ENCODE results near the gene VRK1. TPM values are rescaled to one million over a fixed set of nuclear protein-coding genes. Genes with fewer than 3 reads are reported as not detected.
A peak's percentile ranks its signal among the peaks of the same experiment; 100 is the strongest.

The VRK1 gene
- total RNA-seq, 1 donor from 2014 or later = 76.7 TPM

DNA sequence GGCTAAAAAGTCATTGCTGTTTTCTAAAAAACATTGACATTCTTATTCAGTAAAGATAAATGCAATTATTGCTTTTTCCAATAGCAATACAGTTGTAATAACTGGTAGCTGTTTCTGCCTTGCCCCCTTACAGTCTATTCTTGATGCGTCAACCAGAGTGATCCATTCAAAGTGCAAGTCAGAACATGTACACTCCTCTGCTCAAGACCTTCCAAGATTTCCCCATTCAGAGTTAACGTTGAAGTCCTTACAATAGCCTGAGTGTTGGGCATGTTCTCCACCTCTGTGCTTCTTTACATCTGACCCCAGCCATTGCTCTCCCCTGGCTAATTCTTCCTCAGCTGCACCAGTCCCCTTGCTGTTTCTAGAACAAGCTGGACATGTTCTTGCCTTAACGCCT is 24.3 kb downstream of the VRK1 start:
- intact Hi-C loops (cut with micrococcal nuclease) = no loop called here
- H3K27ac Mint-ChIP-seq = no peak overlapping the region
- H3K4me1 Mint-ChIP-seq = peaks cover 11% of the 10 kb centered on the region
- no peaks in the 10 kb centered on the region for H3K27me3 Mint-ChIP-seq
- peaks cover 18% of the 10 kb centered on the region for H3K36me3 Mint-ChIP-seq (ENCODE audit: low read depth)
- no peak for DNase-seq
- no peaks in the 10 kb centered on the region for H3K9me3 Mint-ChIP-seq
- no peak overlapping the region for H3K4me3 Mint-ChIP-seq

DNA sequence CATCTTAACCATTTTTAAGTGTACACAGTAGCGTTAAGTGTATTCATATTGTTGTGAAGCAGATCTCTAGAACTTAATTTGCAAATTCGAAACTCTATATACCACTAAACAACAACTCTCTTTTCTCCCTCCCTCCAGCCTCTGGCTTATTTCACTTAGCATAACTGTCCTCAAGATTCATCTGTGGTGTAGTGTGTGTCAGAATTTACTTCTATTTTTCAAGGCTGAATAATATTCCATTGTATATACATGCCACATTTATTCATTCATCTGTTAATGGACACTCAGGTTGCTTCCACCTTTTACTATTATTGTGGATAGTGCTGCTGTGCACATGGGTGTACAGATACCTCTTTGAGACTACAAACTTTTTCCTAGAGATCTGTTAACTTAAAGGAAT is 26.5 kb downstream of the VRK1 start:
- DNase-seq = no peak
- intact Hi-C loops (cut with micrococcal nuclease) = no loop called here
- peaks cover 30% of the 10 kb centered on the region for H3K36me3 Mint-ChIP-seq (ENCODE audit: low read depth)
- peaks cover 5% of the 10 kb centered on the region for H3K9me3 Mint-ChIP-seq
- no peak overlapping the region for H3K4me3 Mint-ChIP-seq
- H3K27ac Mint-ChIP-seq = no peak overlapping the region
- H3K27me3 Mint-ChIP-seq = no peaks in the 10 kb centered on the region
- peaks cover 12% of the 10 kb centered on the region for H3K4me1 Mint-ChIP-seq

GRCh38 chr14:96824283-96824682 is 27.1 kb downstream of the VRK1 start:
- H3K27me3 Mint-ChIP-seq = no peaks in the 10 kb centered on the region
- intact Hi-C loops (cut with micrococcal nuclease) = no loop called here
- H3K36me3 Mint-ChIP-seq (ENCODE audit: low read depth) = peaks cover 33% of the 10 kb centered on the region
- H3K4me1 Mint-ChIP-seq = peaks cover 12% of the 10 kb centered on the region
- H3K9me3 Mint-ChIP-seq = peaks cover 8% of the 10 kb centered on the region
- no peak overlapping the region for H3K27ac Mint-ChIP-seq
- DNase-seq = no peak
- no peak overlapping the region for H3K4me3 Mint-ChIP-seq

- Mint-ChIP-seq H3K36me3 (ENCODE audit: low read depth) (peaks cover 37% of the 10 kb centered on the region), H3K27me3 (no peaks in the 10 kb centered on the region)
These were observed 29.6 kb downstream of the VRK1 start for GRCh38 chr14:96826818-96827217.

GRCh38 chr14:96827290-96827689 is 30.1 kb downstream of the VRK1 start:
- H3K9me3 Mint-ChIP-seq = peaks cover 16% of the 10 kb centered on the region
- peaks cover 19% of the 10 kb centered on the region for H3K4me1 Mint-ChIP-seq
- H3K36me3 Mint-ChIP-seq (ENCODE audit: low read depth) = peaks cover 38% of the 10 kb centered on the region
- intact Hi-C loops (cut with micrococcal nuclease) = no loop called here
- no peak for DNase-seq
- no peak overlapping the region for H3K27ac Mint-ChIP-seq
- no peak overlapping the region for H3K4me3 Mint-ChIP-seq
- H3K27me3 Mint-ChIP-seq = no peaks in the 10 kb centered on the region

More at GRCh38 chr14:96826818-96827217, 29.6 kb downstream of the VRK1 start:
- H3K27ac Mint-ChIP-seq = no peak overlapping the region
- H3K4me1 Mint-ChIP-seq = peaks cover 19% of the 10 kb centered on the region
- no peak for DNase-seq
- intact Hi-C loops (cut with micrococcal nuclease) = no loop called here
- H3K4me3 Mint-ChIP-seq = no peak overlapping the region
- peaks cover 16% of the 10 kb centered on the region for H3K9me3 Mint-ChIP-seq

DNA sequence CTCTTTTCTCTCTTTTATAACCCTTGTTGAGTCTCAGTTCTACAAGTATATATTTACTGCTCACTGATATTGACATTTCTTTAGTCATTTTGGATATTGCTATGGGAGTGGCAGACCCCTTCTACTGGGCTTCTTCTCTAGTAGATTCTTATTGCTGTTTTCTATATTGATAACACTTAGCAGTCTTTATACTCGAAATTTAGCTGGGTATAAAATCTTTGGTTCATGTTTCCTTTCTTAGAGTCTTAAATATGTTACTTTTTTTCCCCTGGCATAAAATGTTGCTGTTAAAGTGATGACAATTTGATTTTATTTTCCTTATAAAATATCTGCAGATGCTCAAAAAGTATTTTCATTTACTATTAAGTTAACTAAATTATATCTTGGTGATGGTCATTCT is 32.6 kb downstream of the VRK1 start:
- H3K9me3 Mint-ChIP-seq = peaks cover 16% of the 10 kb centered on the region
- peaks cover 32% of the 10 kb centered on the region for H3K36me3 Mint-ChIP-seq (ENCODE audit: low read depth)
- intact Hi-C loops (cut with micrococcal nuclease) = no loop called here
- H3K4me1 Mint-ChIP-seq = peaks cover 17% of the 10 kb centered on the region
- DNase-seq = no peak
- no peak overlapping the region for H3K4me3 Mint-ChIP-seq
- H3K27me3 Mint-ChIP-seq = no peaks in the 10 kb centered on the region
- no peak overlapping the region for H3K27ac Mint-ChIP-seq

DNA sequence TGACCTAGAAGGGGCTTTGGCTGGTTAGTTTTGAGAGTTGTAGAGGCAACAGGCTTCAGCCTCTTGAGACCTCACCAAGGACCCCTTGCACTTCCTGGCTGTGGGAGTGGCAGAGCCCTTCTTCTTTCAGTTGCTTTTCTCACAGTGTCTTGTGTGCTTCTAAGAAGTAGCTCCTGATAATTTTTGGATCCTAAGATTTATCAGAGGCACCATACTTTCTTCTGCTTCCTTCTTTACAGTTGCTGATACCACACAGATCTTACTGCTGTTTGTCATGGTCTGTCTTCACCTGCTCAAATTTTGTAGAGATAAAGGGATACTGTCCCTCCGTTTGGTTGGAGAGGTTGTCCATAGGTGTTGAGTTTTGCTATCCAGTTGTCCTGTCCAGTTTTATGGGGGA is 33.8 kb downstream of the VRK1 start:
- no peak overlapping the region for H3K27ac Mint-ChIP-seq
- H3K27me3 Mint-ChIP-seq = no peaks in the 10 kb centered on the region
- intact Hi-C loops (cut with micrococcal nuclease) = no loop called here
- H3K4me1 Mint-ChIP-seq = peaks cover 10% of the 10 kb centered on the region
- DNase-seq = no peak
- no peak overlapping the region for H3K4me3 Mint-ChIP-seq
- H3K36me3 Mint-ChIP-seq (ENCODE audit: low read depth) = peaks cover 40% of the 10 kb centered on the region
- H3K9me3 Mint-ChIP-seq = peaks cover 16% of the 10 kb centered on the region

- no peak for DNase-seq
- no peaks in the 10 kb centered on the region for H3K27me3 Mint-ChIP-seq
- no peak overlapping the region for H3K27ac Mint-ChIP-seq
- intact Hi-C loops (cut with micrococcal nuclease) = no loop called here
- peaks cover 46% of the 10 kb centered on the region for H3K36me3 Mint-ChIP-seq (ENCODE audit: low read depth)
- H3K9me3 Mint-ChIP-seq = peaks cover 16% of the 10 kb centered on the region
- H3K4me3 Mint-ChIP-seq = no peak overlapping the region
- H3K4me1 Mint-ChIP-seq = peaks cover 8% of the 10 kb centered on the region
These were observed 35.2 kb downstream of the VRK1 start for GRCh38 chr14:96832351-96832750.

- no peak for DNase-seq
- H3K36me3 Mint-ChIP-seq (ENCODE audit: low read depth) = peaks cover 40% of the 10 kb centered on the region
These were observed 41.3 kb downstream of the VRK1 start for GRCh38 chr14:96838449-96838848.

GRCh38 chr14:96839251-96839650 is 42.1 kb downstream of the VRK1 start:
- intact Hi-C loops (cut with micrococcal nuclease) = no loop called here
- H3K4me3 Mint-ChIP-seq = no peak overlapping the region
- no peaks in the 10 kb centered on the region for H3K9me3 Mint-ChIP-seq
- H3K27ac Mint-ChIP-seq = no peak overlapping the region
- peaks cover 1% of the 10 kb centered on the region for H3K4me1 Mint-ChIP-seq
- peaks cover 38% of the 10 kb centered on the region for H3K36me3 Mint-ChIP-seq (ENCODE audit: low read depth)
- no peak for DNase-seq
- no peaks in the 10 kb centered on the region for H3K27me3 Mint-ChIP-seq

More at GRCh38 chr14:96838449-96838848, 41.3 kb downstream of the VRK1 start:
- Mint-ChIP-seq H3K4me3 (no peak overlapping the region), H3K4me1 (peaks cover 1% of the 10 kb centered on the region), H3K9me3 (no peaks in the 10 kb centered on the region), H3K27ac (no peak overlapping the region), H3K27me3 (no peaks in the 10 kb centered on the region)
- intact Hi-C loops (cut with micrococcal nuclease) = no loop called here

DNA sequence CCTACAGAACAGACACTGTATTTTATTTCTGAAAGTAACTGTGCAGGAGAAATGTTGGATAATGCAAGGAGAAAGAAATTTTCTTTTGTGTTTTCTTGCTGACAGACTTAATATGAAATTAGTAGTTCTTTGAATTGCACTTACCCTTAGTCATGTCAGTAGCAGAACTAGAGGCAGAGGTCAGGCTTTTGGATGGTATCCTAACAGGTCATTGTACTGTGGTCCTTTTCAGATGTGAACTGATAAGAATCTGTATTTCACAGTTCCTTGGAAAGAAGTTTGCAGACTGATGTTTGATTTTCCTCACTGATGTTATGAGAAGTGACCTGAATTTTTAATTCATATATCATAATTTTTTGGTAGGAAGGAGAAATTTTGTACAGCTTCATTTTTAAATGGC is 46.0 kb downstream of the VRK1 start:
- intact Hi-C loops (cut with micrococcal nuclease) = no loop called here

DNA sequence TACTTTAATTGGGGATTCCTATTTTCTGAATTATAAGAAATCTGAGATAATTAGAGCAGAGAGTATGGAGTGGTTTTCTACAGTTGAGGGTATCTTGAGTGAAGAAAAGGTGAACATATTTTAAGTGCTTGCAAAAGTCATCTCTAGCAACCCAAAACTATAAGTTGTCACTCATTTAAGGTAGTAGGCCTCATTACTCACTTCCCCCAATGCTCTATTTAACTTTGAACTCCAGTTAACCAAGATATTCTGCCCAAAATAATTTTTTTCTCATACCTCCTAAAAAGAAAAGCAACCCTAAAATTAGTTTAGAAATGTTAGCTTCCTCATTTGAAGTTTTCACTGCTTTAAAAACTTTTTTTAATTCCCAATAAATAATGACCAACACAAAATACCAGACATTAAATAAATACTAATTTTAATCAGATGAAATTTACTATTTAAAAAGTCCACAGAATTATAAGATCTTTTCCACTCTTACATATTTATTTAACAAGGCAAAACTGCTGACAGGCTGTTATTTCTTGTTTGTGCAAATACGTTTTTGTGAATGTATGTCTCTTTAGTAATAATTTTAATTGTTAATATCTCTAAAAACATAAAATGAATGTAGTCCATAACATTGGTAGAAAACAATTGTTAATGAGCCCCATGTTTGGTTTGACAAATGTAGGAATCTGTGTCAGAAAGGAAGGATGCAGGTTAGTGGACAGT is 47.8 kb downstream of the VRK1 start:
- H3K27me3 Mint-ChIP-seq = no peaks in the 10 kb centered on the region
- no peaks in the 10 kb centered on the region for H3K9me3 Mint-ChIP-seq
- no peak for DNase-seq
- no peak overlapping the region for H3K27ac Mint-ChIP-seq
- H3K4me1 Mint-ChIP-seq = peaks cover 2% of the 10 kb centered on the region
- peaks cover 39% of the 10 kb centered on the region for H3K36me3 Mint-ChIP-seq (ENCODE audit: low read depth)
- intact Hi-C loops (cut with micrococcal nuclease) = no loop called here
- H3K4me3 Mint-ChIP-seq = no peak overlapping the region

More for the DNA sequence above, 46.0 kb downstream of the VRK1 start:
- Mint-ChIP-seq H3K27me3 (no peaks in the 10 kb centered on the region), H3K4me1 (no peaks in the 10 kb centered on the region), H3K9me3 (no peaks in the 10 kb centered on the region), H3K36me3 (ENCODE audit: low read depth) (peaks cover 39% of the 10 kb centered on the region), H3K4me3 (no peak overlapping the region), H3K27ac (no peak overlapping the region)
- DNase-seq = no peak

DNA sequence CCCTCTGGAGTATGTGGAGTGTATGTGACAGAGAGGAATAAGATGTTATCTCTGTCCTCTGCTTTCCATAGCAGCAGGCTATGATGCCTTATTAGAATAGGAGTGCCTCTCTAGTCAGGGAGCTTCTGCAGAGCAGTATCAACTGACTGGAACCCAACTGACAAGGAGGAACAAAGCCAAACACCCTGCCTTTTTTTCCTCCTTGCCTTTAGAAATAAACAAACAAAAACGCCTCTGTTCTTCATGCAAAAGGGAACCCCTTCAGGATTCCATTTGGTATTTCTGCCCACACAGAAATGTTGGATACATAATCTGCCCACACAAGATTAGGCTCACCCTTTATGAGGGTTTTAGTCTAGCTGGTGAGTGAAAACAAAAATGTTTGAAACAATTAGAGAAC is 50.3 kb downstream of the VRK1 start:
- intact Hi-C loops (cut with micrococcal nuclease) = no loop called here
- Mint-ChIP-seq H3K4me3 (no peak overlapping the region), H3K27ac (no peak overlapping the region), H3K36me3 (ENCODE audit: low read depth) (peaks cover 40% of the 10 kb centered on the region), H3K9me3 (no peaks in the 10 kb centered on the region), H3K27me3 (no peaks in the 10 kb centered on the region), H3K4me1 (peaks cover 11% of the 10 kb centered on the region)
- DNase-seq = no peak

DNA sequence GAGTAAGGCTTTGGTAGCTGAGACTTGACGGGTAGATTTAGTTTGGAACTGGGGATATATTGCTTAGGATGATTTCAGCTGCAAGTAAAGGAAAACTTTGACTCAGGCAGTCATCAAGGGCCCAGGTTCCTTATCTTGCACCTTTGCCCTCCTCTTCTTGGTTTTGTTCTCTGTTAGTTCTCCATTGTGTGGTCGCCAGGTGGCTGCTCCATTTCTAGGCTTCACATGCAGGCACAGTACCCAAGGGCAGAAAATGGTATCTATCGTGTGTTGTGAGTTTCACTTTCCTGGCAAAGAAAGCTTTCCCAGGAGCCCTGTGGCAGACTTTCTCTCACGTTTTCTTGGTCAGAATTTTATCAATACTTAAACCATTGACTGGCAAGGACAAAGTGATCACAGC is 50.8 kb downstream of the VRK1 start:
- no peaks in the 10 kb centered on the region for H3K9me3 Mint-ChIP-seq
- DNase-seq = no peak
- peaks cover 14% of the 10 kb centered on the region for H3K4me1 Mint-ChIP-seq
- H3K27me3 Mint-ChIP-seq = no peaks in the 10 kb centered on the region
- intact Hi-C loops (cut with micrococcal nuclease) = no loop called here
- no peak overlapping the region for H3K4me3 Mint-ChIP-seq
- no peak overlapping the region for H3K27ac Mint-ChIP-seq
- peaks cover 44% of the 10 kb centered on the region for H3K36me3 Mint-ChIP-seq (ENCODE audit: low read depth)

- Mint-ChIP-seq H3K36me3 (ENCODE audit: low read depth) (peaks cover 48% of the 10 kb centered on the region), H3K4me1 (peaks cover 14% of the 10 kb centered on the region), H3K9me3 (no peaks in the 10 kb centered on the region), H3K4me3 (no peak overlapping the region), H3K27me3 (no peaks in the 10 kb centered on the region), H3K27ac (peak overlapping the region; percentile 25)
- DNase-seq = no peak
- intact Hi-C loops (cut with micrococcal nuclease) = loop anchor here (5.0 kb wide), 1 partner anchor 52 kb away; the partner anchor contains the start of gene VRK1
These were observed 52.6 kb downstream of the VRK1 start for GRCh38 chr14:96849733-96850132.
